G401.6 (cell line): ENCODE results near the gene SQOR.

Experiments
- FAIRE-seq: peaks from 2 replicates; lab custom pipeline; 2012; peaks lifted over from hg19 to GRCh38; lab: Jason Lieb, UNC

SQOR gene

GRCh38 chr15:45705510-45706473 lies 71.0 kb downstream of the SQOR start:
- peak; percentile 28 for FAIRE-seq

- FAIRE-seq: no peak
These were observed 75.8 kb downstream of the SQOR start for GRCh38 chr15:45710657-45711056.

- peak; percentile 60 for FAIRE-seq
These were observed 80.0 kb downstream of the SQOR start for GRCh38 chr15:45714590-45715488.

- peak; percentile 50 for FAIRE-seq
These were observed 80.7 kb downstream of the SQOR start for GRCh38 chr15:45715528-45715927.

- no peak for FAIRE-seq
These were observed 84.7 kb downstream of the SQOR start for GRCh38 chr15:45719490-45719889.

GRCh38 chr15:45720183-45720582 lies 85.4 kb downstream of the SQOR start:
- no peak for FAIRE-seq

GRCh38 chr15:45728641-45729040 lies 93.8 kb downstream of the SQOR start:
- no peak for FAIRE-seq

- no peak for FAIRE-seq
These were observed 94.3 kb downstream of the SQOR start for GRCh38 chr15:45729141-45729540.

- no peak for FAIRE-seq
These were observed 96.5 kb downstream of the SQOR start for GRCh38 chr15:45731343-45731742.

GRCh38 chr15:45732662-45733061 lies 97.8 kb downstream of the SQOR start:
- no peak for FAIRE-seq

- FAIRE-seq: no peak
These were observed 99.5 kb downstream of the SQOR start for GRCh38 chr15:45734260-45734711.
